Activated CD4-positive, alpha-beta T cell treated with anti-CD3 and anti-CD28 coated beads, Interleukin-10, Interleukin-2, amounts not matched to agents 100 ng/mL and 50 ng/mL, durations not matched to agents 16 hours and 8 hours (primary cell): ENCODE results near the gene SPINK7.
"Not testable (repeated sequence)": the region's sequence is repeated elsewhere in the genome, so short reads cannot be mapped to it uniquely, and the experiment has no call there.

Experiments used
- DNase-seq: peaks from one replicate; pipeline ENCODE4 v3.0.0-alpha.2; 2020

The SPINK7 gene

GRCh38 chr5:148312153-148312552, at the start of gene SPINK7:
Gene SPINK7 (plus strand): TSS chr5:148312423. CDS start chr5:148312484, 61 bp downstream.
- DNase-seq, result no peak

GRCh38 chr5:148267962-148268361, 44.3 kb upstream of the SPINK7 start:
- no peak for DNase-seq

GRCh38 chr5:148268566-148268965, 43.7 kb upstream of the SPINK7 start, which contains the start of gene SPINK13:
Gene SPINK13 (plus strand): TSS chr5:148268794. CDS start chr5:148270073, 1,279 bp downstream.
- DNase-seq, result no peak

- DNase-seq, result not testable (repeated sequence)
Observed at GRCh38 chr5:148275129-148275528, 37.1 kb upstream of the SPINK7 start.

- DNase-seq, result not testable (repeated sequence)
Observed at GRCh38 chr5:148280893-148281292, 31.3 kb upstream of the SPINK7 start.

GRCh38 chr5:148281336-148281735, 30.9 kb upstream of the SPINK7 start:
- not testable (repeated sequence) for DNase-seq

GRCh38 chr5:148290271-148291195, 21.7 kb upstream of the SPINK7 start:
- peak; percentile 3 for DNase-seq

- DNase-seq, result no peak
Observed at GRCh38 chr5:148297731-148298130, 14.5 kb upstream of the SPINK7 start.

- DNase-seq, result no peak
Observed at GRCh38 chr5:148306446-148306845, 5.8 kb upstream of the SPINK7 start.

GRCh38 chr5:148309019-148309418, 3.2 kb upstream of the SPINK7 start:
- no peak for DNase-seq

- DNase-seq, result no peak
Observed at GRCh38 chr5:148309746-148310145, 2.5 kb upstream of the SPINK7 start.

GRCh38 chr5:148311484-148311883, 739 bp upstream of the SPINK7 start:
- no peak for DNase-seq

- DNase-seq, result no peak
Observed at GRCh38 chr5:148314187-148314586, 2.0 kb downstream of the SPINK7 start.

GRCh38 chr5:148314731-148315130, 2.5 kb downstream of the SPINK7 start:
- DNase-seq, result no peak

GRCh38 chr5:148320011-148320963, 8.1 kb downstream of the SPINK7 start:
- not testable (repeated sequence) for DNase-seq

GRCh38 chr5:148333262-148333849, 21.1 kb downstream of the SPINK7 start:
- DNase-seq, result no peak

- no peak for DNase-seq
Observed at GRCh38 chr5:148335259-148335658, 23.0 kb downstream of the SPINK7 start, which contains the start of gene SPINK9. Gene SPINK9 (plus strand): TSS chr5:148335559. CDS start chr5:148335614, 55 bp downstream.

GRCh38 chr5:148336704-148337435, 24.6 kb downstream of the SPINK7 start:
- DNase-seq, result no peak

- no peak for DNase-seq
Observed at GRCh38 chr5:148342371-148343045, 30.3 kb downstream of the SPINK7 start.

GRCh38 chr5:148343046-148343407, 30.8 kb downstream of the SPINK7 start:
- DNase-seq, result no peak
